Measurements from ENCODE around the gene KIFC1. TPM values are rescaled to one million over a fixed set of nuclear protein-coding genes. Genes with fewer than 3 reads are reported as not detected.
A peak's percentile ranks its signal among the peaks of the same experiment; 100 is the strongest.
"Not testable (repeated sequence)": the region's sequence is repeated elsewhere in the genome, so short reads cannot be mapped to it uniquely, and the experiment has no call there.

The KIFC1 gene, protein sequence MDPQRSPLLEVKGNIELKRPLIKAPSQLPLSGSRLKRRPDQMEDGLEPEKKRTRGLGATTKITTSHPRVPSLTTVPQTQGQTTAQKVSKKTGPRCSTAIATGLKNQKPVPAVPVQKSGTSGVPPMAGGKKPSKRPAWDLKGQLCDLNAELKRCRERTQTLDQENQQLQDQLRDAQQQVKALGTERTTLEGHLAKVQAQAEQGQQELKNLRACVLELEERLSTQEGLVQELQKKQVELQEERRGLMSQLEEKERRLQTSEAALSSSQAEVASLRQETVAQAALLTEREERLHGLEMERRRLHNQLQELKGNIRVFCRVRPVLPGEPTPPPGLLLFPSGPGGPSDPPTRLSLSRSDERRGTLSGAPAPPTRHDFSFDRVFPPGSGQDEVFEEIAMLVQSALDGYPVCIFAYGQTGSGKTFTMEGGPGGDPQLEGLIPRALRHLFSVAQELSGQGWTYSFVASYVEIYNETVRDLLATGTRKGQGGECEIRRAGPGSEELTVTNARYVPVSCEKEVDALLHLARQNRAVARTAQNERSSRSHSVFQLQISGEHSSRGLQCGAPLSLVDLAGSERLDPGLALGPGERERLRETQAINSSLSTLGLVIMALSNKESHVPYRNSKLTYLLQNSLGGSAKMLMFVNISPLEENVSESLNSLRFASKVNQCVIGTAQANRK
- total RNA-seq: 0.51 and 5.3 TPM in 2 replicates
- 8.0 and 36.6 TPM in 2 replicates for polyA plus RNA-seq
- polyA plus RNA-seq (2012): 7.5 and 33.4 TPM in 2 replicates
- 6.1 and 27.2 TPM in 2 replicates for polyA minus RNA-seq (ENCODE audit: low replicate concordance)

DNA sequence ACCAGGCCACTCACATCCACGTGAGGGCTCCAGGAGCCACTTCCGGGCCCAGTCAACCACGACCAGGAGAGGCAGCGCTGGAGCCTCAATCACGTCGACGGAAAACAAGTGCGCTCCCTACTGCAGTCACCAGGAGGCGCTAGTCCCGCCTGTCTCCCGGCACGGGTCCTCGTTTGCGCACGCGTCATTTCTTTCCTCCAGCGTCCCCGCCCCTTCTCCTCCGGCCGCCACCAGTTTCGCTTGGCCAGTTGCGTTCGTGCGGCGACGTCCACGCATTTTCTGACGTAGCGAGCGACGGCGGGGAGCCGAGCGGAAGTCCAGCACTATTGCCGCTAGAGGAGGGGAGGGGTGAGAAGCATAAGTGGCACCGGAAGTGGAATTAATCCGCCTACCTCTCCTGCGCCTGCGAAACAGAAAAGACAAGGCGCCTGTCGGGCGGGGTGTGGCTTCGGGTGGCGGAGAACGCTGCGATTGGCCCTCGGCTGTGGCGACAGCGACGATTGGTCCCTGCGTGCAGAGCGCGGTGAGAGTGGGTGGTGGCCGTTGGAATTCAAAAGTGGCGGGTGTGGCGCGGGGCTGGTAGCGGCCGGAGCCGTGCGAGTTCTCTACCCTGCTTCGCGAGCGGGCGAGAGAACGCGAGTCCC, at the start of gene KIFC1:
TSS of gene KIFC1 (plus strand) at position 546 of the 644 bp plus-strand sequence. CDS start 163 bp downstream, outside the sequence.
- Histone ChIP-seq H2AFZ (ENCODE audit: low read length) (peak within 1 kb of the TSS; percentile 78), H4K20me1 (ENCODE audit: control insufficient read depth, extremely low read depth, insufficient read depth, low read length) (no peaks in the 10 kb centered on the region), H3K9me3 (ENCODE audit: control insufficient read depth, insufficient read depth, low read depth, low read length) (no peaks in the 10 kb centered on the region), H3K4me3 (replicated peaks in 1 of 4; ENCODE audit: control extremely low read depth in 1 of 4, insufficient read depth in 1 of 4, low read depth in 3 of 4, low read length in 4 of 4) (peak within 1 kb of the TSS; percentile 57 to 95 (median 74)), H3K4me2 (ENCODE audit: extremely low read depth, insufficient read depth, low read length) (peak within 1 kb of the TSS; percentile 84), H3K27me3 (ENCODE audit: control insufficient read depth, insufficient read depth, low read length) (no peaks in the 10 kb centered on the region), H3K9ac (ENCODE audit: insufficient read depth, low read length) (peak within 1 kb of the TSS; percentile 57), H3K27ac (ENCODE audit: insufficient read depth, low read length) (peak within 1 kb of the TSS; percentile 75), H3K36me3 (ENCODE audit: control insufficient read depth, insufficient read depth, low read length) (no peaks in the 10 kb centered on the region), H3K4me1 (ENCODE audit: control insufficient read depth, extremely low read depth, insufficient read depth, low read length) (peaks cover 10% of the 10 kb centered on the region), H3K79me2 (ENCODE audit: control insufficient read depth, insufficient read depth, low read length) (peaks cover 46% of the 10 kb centered on the region)
- TF ChIP-seq, protein P1, sequence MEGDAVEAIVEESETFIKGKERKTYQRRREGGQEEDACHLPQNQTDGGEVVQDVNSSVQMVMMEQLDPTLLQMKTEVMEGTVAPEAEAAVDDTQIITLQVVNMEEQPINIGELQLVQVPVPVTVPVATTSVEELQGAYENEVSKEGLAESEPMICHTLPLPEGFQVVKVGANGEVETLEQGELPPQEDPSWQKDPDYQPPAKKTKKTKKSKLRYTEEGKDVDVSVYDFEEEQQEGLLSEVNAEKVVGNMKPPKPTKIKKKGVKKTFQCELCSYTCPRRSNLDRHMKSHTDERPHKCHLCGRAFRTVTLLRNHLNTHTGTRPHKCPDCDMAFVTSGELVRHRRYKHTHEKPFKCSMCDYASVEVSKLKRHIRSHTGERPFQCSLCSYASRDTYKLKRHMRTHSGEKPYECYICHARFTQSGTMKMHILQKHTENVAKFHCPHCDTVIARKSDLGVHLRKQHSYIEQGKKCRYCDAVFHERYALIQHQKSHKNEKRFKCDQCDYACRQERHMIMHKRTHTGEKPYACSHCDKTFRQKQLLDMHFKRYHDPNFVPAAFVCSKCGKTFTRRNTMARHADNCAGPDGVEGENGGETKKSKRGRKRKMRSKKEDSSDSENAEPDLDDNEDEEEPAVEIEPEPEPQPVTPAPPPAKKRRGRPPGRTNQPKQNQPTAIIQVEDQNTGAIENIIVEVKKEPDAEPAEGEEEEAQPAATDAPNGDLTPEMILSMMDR (conservative IDR thresholded peaks at IDR 0.05 in 1 of 2, IDR thresholded peaks at IDR 0.05 in 1 of 2; ENCODE audit: low read depth in 1 of 2, low read length in 2 of 2): peak; percentile 83 to 95
- no peak for TF ChIP-seq EZH2 (IDR thresholded peaks at IDR 0.05; ENCODE audit: low read length, missing control alignments)
- DNase-seq (ENCODE audit: low read depth in 2 of 2): peak; percentile 100

DNA sequence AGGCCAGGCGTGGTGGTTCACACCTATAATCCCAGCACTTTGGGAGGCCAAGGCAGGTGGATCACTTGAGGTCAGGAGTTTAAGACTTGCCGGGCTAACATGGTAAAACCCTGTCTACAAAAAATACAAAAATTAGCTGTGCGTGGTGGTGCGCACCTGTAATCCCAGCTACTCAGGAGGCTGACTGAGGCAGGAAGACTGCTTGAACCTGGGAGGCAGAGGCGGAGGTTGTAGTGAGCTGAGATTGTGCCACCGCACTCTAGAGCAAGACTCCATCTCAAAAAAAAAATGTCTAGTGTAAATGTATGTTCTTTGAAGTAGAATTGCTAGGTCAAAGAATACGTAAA, 48.0 kb upstream of the KIFC1 start:
- H3K36me3 ChIP-seq (ENCODE audit: control insufficient read depth, insufficient read depth, low read length); H3K79me2 ChIP-seq (ENCODE audit: control insufficient read depth, insufficient read depth, low read length); H3K9ac ChIP-seq (ENCODE audit: insufficient read depth, low read length); H3K4me2 ChIP-seq (ENCODE audit: extremely low read depth, insufficient read depth, low read length); DNase-seq (ENCODE audit: low read depth in 2 of 2); H3K27me3 ChIP-seq (ENCODE audit: control insufficient read depth, insufficient read depth, low read length); H3K27ac ChIP-seq (ENCODE audit: insufficient read depth, low read length); H2AFZ ChIP-seq (ENCODE audit: low read length); H3K4me3 ChIP-seq (replicated peaks in 1 of 4; ENCODE audit: control extremely low read depth in 1 of 4, insufficient read depth in 1 of 4, low read depth in 3 of 4, low read length in 4 of 4); H4K20me1 ChIP-seq (ENCODE audit: control insufficient read depth, extremely low read depth, insufficient read depth, low read length); H3K9me3 ChIP-seq (ENCODE audit: control insufficient read depth, insufficient read depth, low read depth, low read length); H3K4me1 ChIP-seq (ENCODE audit: control insufficient read depth, extremely low read depth, insufficient read depth, low read length): not testable (repeated sequence)

DNA sequence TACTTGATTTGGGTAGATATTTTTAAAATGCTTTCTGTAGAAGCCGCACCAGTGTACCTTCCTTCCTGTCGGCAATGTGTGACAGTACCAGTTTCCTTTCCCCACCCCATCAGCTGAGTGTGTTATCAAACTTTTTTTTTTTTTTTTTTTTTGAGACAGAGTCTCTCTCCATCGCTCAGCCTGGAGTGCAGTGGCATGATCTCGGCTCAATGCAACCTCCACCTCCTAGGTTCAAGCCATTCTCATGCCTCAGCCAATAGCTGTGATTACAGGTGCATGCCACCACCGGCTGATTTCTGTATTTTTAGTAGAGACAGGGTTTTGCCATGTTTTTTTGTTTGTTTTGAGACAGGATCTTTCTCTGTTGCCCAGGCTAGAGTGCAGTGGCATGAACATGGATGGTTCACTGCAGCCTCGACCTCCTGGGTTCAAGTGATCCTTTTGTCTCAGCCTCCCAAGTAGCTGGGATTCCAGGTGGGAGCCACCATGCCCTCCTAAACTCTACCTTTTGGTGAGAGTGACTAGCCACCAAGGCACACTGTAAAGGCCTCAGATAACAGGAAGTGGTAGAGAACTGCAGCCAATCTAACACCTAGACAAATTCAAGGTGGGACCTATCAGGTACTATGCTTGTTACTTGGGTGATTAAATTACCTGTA, 47.5 kb upstream of the KIFC1 start:
- Histone ChIP-seq H3K4me2 (ENCODE audit: extremely low read depth, insufficient read depth, low read length) (no peak overlapping the region), H3K9ac (ENCODE audit: insufficient read depth, low read length) (no peak overlapping the region), H2AFZ (ENCODE audit: low read length) (no peak overlapping the region), H3K27me3 (ENCODE audit: control insufficient read depth, insufficient read depth, low read length) (no peaks in the 10 kb centered on the region), H3K36me3 (ENCODE audit: control insufficient read depth, insufficient read depth, low read length) (no peaks in the 10 kb centered on the region), H4K20me1 (ENCODE audit: control insufficient read depth, extremely low read depth, insufficient read depth, low read length) (no peaks in the 10 kb centered on the region), H3K9me3 (ENCODE audit: control insufficient read depth, insufficient read depth, low read depth, low read length) (no peaks in the 10 kb centered on the region), H3K4me1 (ENCODE audit: control insufficient read depth, extremely low read depth, insufficient read depth, low read length) (no peaks in the 10 kb centered on the region), H3K79me2 (ENCODE audit: control insufficient read depth, insufficient read depth, low read length) (no peaks in the 10 kb centered on the region), H3K27ac (ENCODE audit: insufficient read depth, low read length) (no peak overlapping the region), H3K4me3 (replicated peaks in 1 of 4; ENCODE audit: control extremely low read depth in 1 of 4, insufficient read depth in 1 of 4, low read depth in 3 of 4, low read length in 4 of 4) (no peak overlapping the region)
- no peak for DNase-seq (ENCODE audit: low read depth in 2 of 2)
- TF ChIP-seq, protein P1 (conservative IDR thresholded peaks at IDR 0.05 in 1 of 2, IDR thresholded peaks at IDR 0.05 in 1 of 2; ENCODE audit: low read depth in 1 of 2, low read length in 2 of 2): no peak
- TF ChIP-seq EZH2 (IDR thresholded peaks at IDR 0.05; ENCODE audit: low read length, missing control alignments): no peak
